Esophagus muscularis mucosa (tissue), 4 donors: Measurements from ENCODE around the gene ADAMTS18. TPM values are rescaled to one million over a fixed set of nuclear protein-coding genes. Genes with fewer than 3 reads are reported as not detected.

Experiments used
- DNase-seq: peaks from one replicate; pipeline ENCODE4 v3.0.0-alpha.2; 2017; ENCODE audit errors: extremely low spot score
- H3K27ac ChIP-seq, 4 donors: fragments of 200-600 bp; sonication (generic); replicated peaks in 1 of 4; 1 replicate in 3 of 4; 2 replicates in 1 of 4; pipeline ENCODE4 v1.5.1; 2016 to 2019; ENCODE audit warnings: mild to moderate bottlenecking in 1 of 4
- H3K27me3 ChIP-seq, 4 donors: fragments of 200-600 bp; sonication (generic); one replicate each; pipeline versions ENCODE4 v1.5.1 to v1.6.0; 2016 to 2019
- H3K36me3 ChIP-seq, 4 donors: fragments of 200-600 bp; sonication (generic); one replicate each; pipeline ENCODE4 v1.5.1; 2016 to 2019
- H3K4me1 ChIP-seq, 4 donors: fragments of 200-600 bp; sonication (generic); one replicate each; pipeline ENCODE4 v1.5.1; 2016 to 2019
- H3K4me3 ChIP-seq, 4 donors: fragments of 200-600 bp; sonication (generic); 1 replicate in 2 of 4; 2 replicates in 2 of 4; pipeline ENCODE4 v1.5.1; 2016 to 2019; ENCODE audit warnings: mild to moderate bottlenecking in 4 of 4, moderate library complexity in 1 of 4
- H3K9me3 ChIP-seq, 4 donors: fragments of 200-600 bp; sonication (generic); 1 replicate in 3 of 4; 2 replicates in 1 of 4; pipeline ENCODE4 v1.5.1; 2016 to 2019
- EP300 ChIP-seq: sonication (generic); formaldehyde crosslinking; IDR thresholded peaks from one replicate; pipeline ENCODE4 v1.6.1; 2017; ENCODE audit warnings: antibody characterized with exemption
- POLR2A ChIP-seq: fragments of 450-650 bp; IDR thresholded peaks from one replicate; pipeline ENCODE4 v1.6.1; 2017; ENCODE audit warnings: antibody characterized with exemption, moderate library complexity, mild to moderate bottlenecking, low read depth
- POLR2AphosphoS5 ChIP-seq, 2 donors: sonication (generic); formaldehyde crosslinking; IDR thresholded peaks; one replicate each; pipeline ENCODE4 v1.6.1; 2017; ENCODE audit warnings: antibody characterized with exemption in 2 of 2
- WGBS: methylation state at CpG from one replicate; pipeline ENCODE4 v1.1.5; 2018; 5-methylcytosine and 5-hydroxymethylcytosine counted together
- intact Hi-C: fragments of 100-400 bp; cut with DNase I; formaldehyde crosslinking; loops from one replicate; pipeline ENCODE4 v1.15.1; 2023
- total RNA-seq, 4 donors: library from RNA; depleted of rRNA; stranded (reverse); fragments of >200 nt; gene quantifications; one replicate each; pipeline versions ENCODE4 v1.1.0 to v1.2.1, GENCODE V29; 2016
- TF ChIP-seq, protein P1 (sequence below), 3 experiments: fragments of 200-600 bp in 2 of 3; fragments of 450-650 bp in 1 of 3; sonication (generic) in 2 of 3; IDR thresholded peaks; one replicate each; pipeline ENCODE4 v1.5.1; 2017 to 2019; ENCODE audit warnings: antibody characterized with exemption in 3 of 3, mild to moderate bottlenecking in 2 of 3, moderate library complexity in 1 of 3

ADAMTS18 gene
- total RNA-seq, 4 donors from 2014 or later = 0.45 TPM; not detected in 3

- 10% methylated on average over 3 of the region's 3 CpGs for WGBS
Measured at GRCh38 chr16:77439106-77439505, 4.3 kb upstream of the ADAMTS18 start.

GRCh38 chr16:77437859-77438258 is 3.0 kb upstream of the ADAMTS18 start:
- WGBS = 49% methylated on average over 2 of the region's 2 CpGs
- Histone ChIP-seq H3K4me1 (peaks cover 0 to 10% (median 4%) of the 10 kb centered on the region in 4 donors), H3K36me3 (no peaks in the 10 kb centered on the region), H3K27me3 (peaks cover 0 to 48% (median 4%) of the 10 kb centered on the region in 4 donors), H3K9me3 (no peaks in the 10 kb centered on the region), H3K4me3 (no peak overlapping the region), H3K27ac (no peak overlapping the region)
- intact Hi-C loops = no loop called here
- DNase-seq = no peak
- TF ChIP-seq, protein P1, sequence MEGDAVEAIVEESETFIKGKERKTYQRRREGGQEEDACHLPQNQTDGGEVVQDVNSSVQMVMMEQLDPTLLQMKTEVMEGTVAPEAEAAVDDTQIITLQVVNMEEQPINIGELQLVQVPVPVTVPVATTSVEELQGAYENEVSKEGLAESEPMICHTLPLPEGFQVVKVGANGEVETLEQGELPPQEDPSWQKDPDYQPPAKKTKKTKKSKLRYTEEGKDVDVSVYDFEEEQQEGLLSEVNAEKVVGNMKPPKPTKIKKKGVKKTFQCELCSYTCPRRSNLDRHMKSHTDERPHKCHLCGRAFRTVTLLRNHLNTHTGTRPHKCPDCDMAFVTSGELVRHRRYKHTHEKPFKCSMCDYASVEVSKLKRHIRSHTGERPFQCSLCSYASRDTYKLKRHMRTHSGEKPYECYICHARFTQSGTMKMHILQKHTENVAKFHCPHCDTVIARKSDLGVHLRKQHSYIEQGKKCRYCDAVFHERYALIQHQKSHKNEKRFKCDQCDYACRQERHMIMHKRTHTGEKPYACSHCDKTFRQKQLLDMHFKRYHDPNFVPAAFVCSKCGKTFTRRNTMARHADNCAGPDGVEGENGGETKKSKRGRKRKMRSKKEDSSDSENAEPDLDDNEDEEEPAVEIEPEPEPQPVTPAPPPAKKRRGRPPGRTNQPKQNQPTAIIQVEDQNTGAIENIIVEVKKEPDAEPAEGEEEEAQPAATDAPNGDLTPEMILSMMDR (IDR thresholded peaks at IDR 0.05) = no peak
- TF ChIP-seq EP300 (no peak), POLR2AphosphoS5 (IDR thresholded peaks at IDR 0.05) (no peak), POLR2A (no peak)

More at GRCh38 chr16:77439106-77439505, 4.3 kb upstream of the ADAMTS18 start:
- H3K9me3 ChIP-seq = no peaks in the 10 kb centered on the region
- DNase-seq = no peak
- no peak overlapping the region for H3K27ac ChIP-seq
- no peaks in the 10 kb centered on the region for H3K36me3 ChIP-seq
- intact Hi-C loops = no loop called here
- peaks cover 0 to 47% (median 4%) of the 10 kb centered on the region in 4 donors for H3K27me3 ChIP-seq
- TF ChIP-seq, protein P1 (IDR thresholded peaks at IDR 0.05) = no peak
- TF ChIP-seq POLR2AphosphoS5 (IDR thresholded peaks at IDR 0.05) (no peak), POLR2A (no peak), EP300 (no peak)
- peaks cover 0 to 9% (median 4%) of the 10 kb centered on the region in 4 donors for H3K4me1 ChIP-seq
- no peak overlapping the region for H3K4me3 ChIP-seq

- H3K27me3 ChIP-seq = peaks cover 0 to 65% (median 4%) of the 10 kb centered on the region in 4 donors
- intact Hi-C loops = no loop called here
- H3K36me3 ChIP-seq = no peaks in the 10 kb centered on the region
- TF ChIP-seq POLR2A (no peak), EP300 (no peak), POLR2AphosphoS5 (IDR thresholded peaks at IDR 0.05) (no peak)
- TF ChIP-seq, protein P1 (IDR thresholded peaks at IDR 0.05) = no peak
- H3K4me3 ChIP-seq = peak overlapping the region in 1 of 4 donors; percentile 44
- no peaks in the 10 kb centered on the region for H3K9me3 ChIP-seq
- no peak for DNase-seq
- WGBS = 16% methylated on average over 20 of the region's 20 CpGs
- no peak overlapping the region for H3K27ac ChIP-seq
- H3K4me1 ChIP-seq = peaks cover 0 to 10% (median 4%) of the 10 kb centered on the region in 4 donors
Measured at GRCh38 chr16:77435272-77435820, 512 bp upstream of the ADAMTS18 start.

- Histone ChIP-seq H3K9me3 (no peaks in the 10 kb centered on the region), H3K4me3 (peak overlapping the region in 3 of 4 donors; percentile 5 to 44 (median 25)), H3K27ac (no peak overlapping the region), H3K4me1 (peaks cover 0 to 10% (median 4%) of the 10 kb centered on the region in 4 donors), H3K36me3 (no peaks in the 10 kb centered on the region), H3K27me3 (peaks cover 0 to 65% (median 4%) of the 10 kb centered on the region in 4 donors)
- DNase-seq = no peak
- WGBS = 1% methylated on average over 16 of the region's 17 CpGs
- TF ChIP-seq POLR2A (no peak), POLR2AphosphoS5 (IDR thresholded peaks at IDR 0.05) (no peak), EP300 (no peak)
- TF ChIP-seq, protein P1 (IDR thresholded peaks at IDR 0.05) = no peak
- intact Hi-C loops = no loop called here
Measured at GRCh38 chr16:77434022-77434529, 758 bp downstream of the ADAMTS18 start.

DNA sequence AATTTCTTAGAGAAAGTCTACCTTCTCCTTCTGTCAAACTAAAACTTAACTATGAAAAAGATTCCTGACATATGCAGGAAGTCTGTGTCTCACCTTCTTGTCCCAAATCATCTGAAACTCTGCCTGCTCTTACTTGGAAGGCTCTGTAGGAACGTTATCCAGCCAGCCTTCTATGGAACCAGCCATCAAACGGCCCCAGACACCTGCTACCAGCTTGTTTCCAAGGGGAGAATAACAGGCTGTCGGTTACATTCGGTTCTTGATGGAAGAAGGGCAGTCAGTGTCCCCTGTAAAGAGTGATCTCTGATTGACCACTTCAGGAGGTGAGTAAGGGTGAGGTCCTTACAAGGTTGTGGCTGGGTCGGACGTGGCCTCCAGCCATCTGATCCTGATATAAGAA is 1.7 kb downstream of the ADAMTS18 start:
- Histone ChIP-seq H3K4me3 (no peak overlapping the region), H3K27me3 (peaks cover 0 to 65% (median 4%) of the 10 kb centered on the region in 4 donors), H3K4me1 (peaks cover 0 to 10% (median 4%) of the 10 kb centered on the region in 4 donors), H3K36me3 (no peaks in the 10 kb centered on the region), H3K9me3 (no peaks in the 10 kb centered on the region), H3K27ac (no peak overlapping the region)
- intact Hi-C loops = no loop called here
- WGBS = 33% methylated on average over 6 of the region's 6 CpGs
- TF ChIP-seq EP300 = no peak
- TF ChIP-seq, protein P1 (IDR thresholded peaks at IDR 0.05) = no peak
- no peak for TF ChIP-seq POLR2A
- TF ChIP-seq POLR2AphosphoS5 (IDR thresholded peaks at IDR 0.05) = no peak
- DNase-seq = no peak
